Breast epithelium (tissue), 3 donors: ENCODE results near the gene MZB1.

Source experiments
- CTCF ChIP-seq, 3 donors: fragments of 450-650 bp; IDR thresholded peaks; one replicate each; pipeline ENCODE4 v1.5.1; 2016 to 2017; ENCODE audit warnings: antibody characterized with exemption in 3 of 3, mild to moderate bottlenecking in 3 of 3, moderate library complexity in 3 of 3
- POLR2AphosphoS5 ChIP-seq, 3 donors: sonication (generic); formaldehyde crosslinking; IDR thresholded peaks; one replicate each; pipeline ENCODE4 v1.6.1; 2017; ENCODE audit warnings: antibody characterized with exemption in 3 of 3

GRCh38 chr5:139340051-139340450 is 49.7 kb downstream of the MZB1 start:
- TF ChIP-seq CTCF (IDR thresholded peaks at IDR 0.05): no peak
- TF ChIP-seq POLR2AphosphoS5 (IDR thresholded peaks at IDR 0.05): no peak
